Testis (tissue), 3 donors: ENCODE data around the gene TXNDC16. TPM values are rescaled to one million over a fixed set of nuclear protein-coding genes. Genes with fewer than 3 reads are reported as not detected.

Source experiments
- DNase-seq: peaks from one replicate; pipeline ENCODE4 v3.0.0-alpha.2; 2019
- H3K27ac ChIP-seq, 2 donors: fragments of 200-600 bp; sonication (generic); one replicate each; pipeline ENCODE4 v1.5.1; 2019
- H3K27me3 ChIP-seq: fragments of 200-600 bp; sonication (generic); one replicate; pipeline ENCODE4 v1.5.1; 2019
- H3K36me3 ChIP-seq: fragments of 200-600 bp; sonication (generic); one replicate; pipeline ENCODE4 v1.5.1; 2017; ENCODE audit warnings: low read depth; ENCODE audit errors: missing control alignments
- H3K4me1 ChIP-seq: fragments of 200-600 bp; sonication (generic); one replicate; pipeline ENCODE4 v1.5.1; 2019
- H3K4me3 ChIP-seq, 2 donors: fragments of 200-600 bp; sonication (generic); one replicate each; pipeline ENCODE4 v1.5.1; 2017 to 2019
- H3K9me3 ChIP-seq: fragments of 200-600 bp; sonication (generic); one replicate; pipeline ENCODE4 v1.5.1; 2017
- POLR2A ChIP-seq: fragments of 450-650 bp; IDR thresholded peaks from one replicate; pipeline ENCODE4 v1.6.1; 2017; ENCODE audit warnings: antibody characterized with exemption, mild to moderate bottlenecking, moderate library complexity
- WGBS, 2 donors: methylation state at CpG; one replicate each; pipeline ENCODE4 v1.1.5; 2018; 5-methylcytosine and 5-hydroxymethylcytosine counted together
- intact Hi-C: fragments of 100-400 bp; cut with DNase I; formaldehyde crosslinking; loops from one replicate; pipeline ENCODE4 v1.15.1; 2023; ENCODE audit warnings: low total_unique reads
- polyA plus RNA-seq: library from polyadenylated mRNA; stranded (reverse); fragments of 350-450 nt; fragmentation: Illumina TruSeq; extraction: RNeasy Lipid Tissue Mini Kit (QIAGEN cat#74804); gene quantifications from one replicate; pipeline ENCODE4 v1.2.3, GENCODE V29; 2014; ENCODE audit warnings: low read depth, low replicate concordance; ENCODE audit not compliant: insufficient read depth
- total RNA-seq, 2 donors: library from RNA; depleted of rRNA; stranded (reverse); fragments of >200 nt; gene quantifications; one replicate each; pipeline ENCODE4 v1.2.3, GENCODE V29; 2016
- TF ChIP-seq, protein P1 (sequence below), 3 experiments: fragments of 450-650 bp in 2 of 3; fragments of 200-600 bp in 1 of 3; sonication (generic) in 1 of 3; IDR thresholded peaks; one replicate each; pipeline ENCODE4 v1.5.1; 2016 to 2019; ENCODE audit warnings: antibody characterized with exemption in 3 of 3, mild to moderate bottlenecking in 2 of 3, moderate library complexity in 1 of 3

Gene TXNDC16
- total and polyA plus RNA-seq, 3 donors from 2014 or later, result 11.9 to 21.5 (median 15.8) TPM

DNA sequence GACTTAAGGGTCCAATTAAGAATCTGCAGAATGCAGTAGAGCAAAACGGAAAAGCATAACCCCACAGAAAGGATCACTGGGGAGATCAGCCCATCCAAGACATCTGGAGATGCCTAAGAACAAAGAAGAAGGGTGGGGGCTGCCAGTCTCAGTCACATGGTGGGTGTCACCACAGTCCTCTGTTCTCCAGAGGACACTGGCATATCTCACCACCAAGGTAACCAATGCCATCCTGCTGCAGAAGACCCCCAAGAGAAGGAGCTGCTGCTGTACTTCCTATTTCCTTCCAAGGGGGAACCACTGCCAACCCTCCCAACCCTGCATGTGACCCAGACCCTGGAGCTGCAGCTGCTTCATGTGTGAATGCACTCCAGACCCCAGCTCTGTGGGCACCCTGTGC lies 147.0 kb downstream of the TXNDC16 start:
- no peak for TF ChIP-seq POLR2A
- TF ChIP-seq, protein P1, sequence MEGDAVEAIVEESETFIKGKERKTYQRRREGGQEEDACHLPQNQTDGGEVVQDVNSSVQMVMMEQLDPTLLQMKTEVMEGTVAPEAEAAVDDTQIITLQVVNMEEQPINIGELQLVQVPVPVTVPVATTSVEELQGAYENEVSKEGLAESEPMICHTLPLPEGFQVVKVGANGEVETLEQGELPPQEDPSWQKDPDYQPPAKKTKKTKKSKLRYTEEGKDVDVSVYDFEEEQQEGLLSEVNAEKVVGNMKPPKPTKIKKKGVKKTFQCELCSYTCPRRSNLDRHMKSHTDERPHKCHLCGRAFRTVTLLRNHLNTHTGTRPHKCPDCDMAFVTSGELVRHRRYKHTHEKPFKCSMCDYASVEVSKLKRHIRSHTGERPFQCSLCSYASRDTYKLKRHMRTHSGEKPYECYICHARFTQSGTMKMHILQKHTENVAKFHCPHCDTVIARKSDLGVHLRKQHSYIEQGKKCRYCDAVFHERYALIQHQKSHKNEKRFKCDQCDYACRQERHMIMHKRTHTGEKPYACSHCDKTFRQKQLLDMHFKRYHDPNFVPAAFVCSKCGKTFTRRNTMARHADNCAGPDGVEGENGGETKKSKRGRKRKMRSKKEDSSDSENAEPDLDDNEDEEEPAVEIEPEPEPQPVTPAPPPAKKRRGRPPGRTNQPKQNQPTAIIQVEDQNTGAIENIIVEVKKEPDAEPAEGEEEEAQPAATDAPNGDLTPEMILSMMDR (IDR thresholded peaks at IDR 0.05), result no peak
- no peak overlapping the region for H3K27ac ChIP-seq
- no peaks in the 10 kb centered on the region for H3K9me3 ChIP-seq
- H3K4me3 ChIP-seq, result no peak overlapping the region
- no peaks in the 10 kb centered on the region for H3K36me3 ChIP-seq
- no peaks in the 10 kb centered on the region for H3K27me3 ChIP-seq
- intact Hi-C loops, result no loop called here
- H3K4me1 ChIP-seq, result no peaks in the 10 kb centered on the region
- no peak for DNase-seq
- WGBS, 2 donors, result 87 to 89% methylated on average over 1 of the region's 1 CpG

DNA sequence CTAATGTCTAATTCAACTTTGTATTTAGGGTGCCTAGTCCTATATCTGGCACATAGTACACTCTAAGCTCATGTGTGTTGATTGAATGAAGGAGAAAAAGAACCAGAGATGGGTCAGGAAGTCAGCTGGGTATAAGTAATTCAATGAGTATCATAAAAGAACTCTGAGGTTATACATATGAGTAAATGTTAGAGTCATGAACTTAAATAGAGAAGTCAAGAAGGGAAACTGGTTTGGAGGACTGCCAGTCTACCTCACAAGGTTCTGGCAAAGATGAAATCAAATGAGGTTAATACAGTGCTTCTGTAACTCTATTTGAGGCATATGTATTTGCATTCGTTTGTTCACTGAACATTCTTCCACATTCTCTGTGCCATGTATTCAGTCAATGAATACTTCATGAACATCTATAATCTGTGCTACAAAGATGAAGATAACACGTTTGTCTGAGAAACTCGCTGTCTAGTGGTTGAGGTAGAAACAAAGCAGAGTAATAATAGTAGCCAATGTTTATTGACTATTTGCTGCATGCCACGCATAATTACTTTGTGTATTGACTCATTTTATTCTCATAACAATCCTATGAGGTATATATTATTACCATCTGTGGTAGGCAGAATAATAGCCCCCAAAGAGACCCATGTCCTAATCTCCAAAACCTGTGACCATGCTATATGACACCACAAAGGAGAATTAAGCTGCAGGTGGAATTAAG lies 149.3 kb downstream of the TXNDC16 start:
- WGBS, 2 donors, result 87 to 88% methylated on average over 4 of the region's 4 CpGs
- no peak overlapping the region for H3K27ac ChIP-seq
- no peaks in the 10 kb centered on the region for H3K27me3 ChIP-seq
- no peaks in the 10 kb centered on the region for H3K9me3 ChIP-seq
- H3K4me3 ChIP-seq, result no peak overlapping the region
- intact Hi-C loops, result no loop called here
- TF ChIP-seq, protein P1 (IDR thresholded peaks at IDR 0.05), result no peak
- TF ChIP-seq POLR2A, result no peak
- no peaks in the 10 kb centered on the region for H3K4me1 ChIP-seq
- no peaks in the 10 kb centered on the region for H3K36me3 ChIP-seq
- DNase-seq, result no peak

DNA sequence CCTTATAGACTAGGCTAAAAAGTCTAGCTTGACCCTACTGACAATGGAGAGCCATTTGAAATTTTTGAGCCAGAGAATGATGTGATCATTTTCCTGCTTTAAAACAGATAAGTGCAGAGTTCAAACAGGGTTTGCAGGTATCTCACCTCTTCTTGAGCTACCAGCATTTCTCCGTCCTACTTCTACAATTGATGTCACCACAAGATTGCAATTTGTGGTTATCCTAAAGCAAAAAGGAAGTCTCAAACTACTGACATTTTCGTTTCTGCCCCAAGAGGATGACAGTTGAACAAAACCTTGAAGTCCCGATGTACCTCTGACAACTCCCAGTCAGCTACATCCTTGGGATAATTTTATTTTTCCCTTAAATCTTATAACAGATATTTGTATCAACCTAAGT lies 151.5 kb downstream of the TXNDC16 start:
- Histone ChIP-seq H3K9me3 (no peaks in the 10 kb centered on the region), H3K27ac (no peak overlapping the region), H3K4me3 (no peak overlapping the region), H3K27me3 (no peaks in the 10 kb centered on the region), H3K36me3 (no peaks in the 10 kb centered on the region), H3K4me1 (no peaks in the 10 kb centered on the region)
- TF ChIP-seq, protein P1 (IDR thresholded peaks at IDR 0.05), result no peak
- TF ChIP-seq POLR2A, result no peak
- intact Hi-C loops, result no loop called here
- no peak for DNase-seq
- WGBS, 2 donors, result 72 to 90% methylated on average over 3 of the region's 3 CpGs

DNA sequence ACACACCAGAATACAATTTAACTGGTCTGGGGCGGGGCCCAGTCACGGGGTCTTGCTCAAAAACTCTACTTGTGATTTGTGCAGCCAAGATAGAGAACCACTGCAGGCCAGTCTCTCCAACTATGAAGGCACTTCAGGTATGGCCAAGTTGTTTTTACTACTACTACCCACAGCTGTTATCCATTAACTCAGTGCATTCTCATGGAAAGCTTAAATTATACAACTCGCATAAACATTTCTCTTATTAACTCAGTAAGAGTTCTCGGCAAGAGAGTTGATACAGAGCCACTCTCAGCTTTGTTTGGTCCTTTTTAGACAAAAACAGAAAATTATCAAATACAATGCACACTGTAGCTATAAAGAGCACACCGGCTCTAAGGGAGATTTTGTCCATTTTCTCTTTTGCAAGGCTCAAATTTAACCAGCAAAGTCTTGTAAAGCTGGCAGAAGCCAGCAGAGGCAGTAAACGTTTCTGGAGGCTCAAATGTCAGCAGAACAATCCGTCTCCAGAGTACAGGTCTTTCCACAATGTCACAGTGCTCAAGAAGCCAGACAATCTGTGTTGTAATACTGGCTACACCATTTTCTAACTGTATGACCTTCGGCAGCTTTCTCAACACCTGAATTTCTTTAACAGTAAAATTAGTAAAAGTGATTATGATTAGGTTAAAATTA lies 152.2 kb downstream of the TXNDC16 start:
- intact Hi-C loops, result no loop called here
- no peaks in the 10 kb centered on the region for H3K4me1 ChIP-seq
- H3K4me3 ChIP-seq, result no peak overlapping the region
- no peak for TF ChIP-seq POLR2A
- TF ChIP-seq, protein P1 (IDR thresholded peaks at IDR 0.05), result no peak
- WGBS, 2 donors, result 63 to 66% methylated on average over 8 of the region's 8 CpGs
- H3K9me3 ChIP-seq, result no peaks in the 10 kb centered on the region
- no peaks in the 10 kb centered on the region for H3K27me3 ChIP-seq
- no peak overlapping the region for H3K27ac ChIP-seq
- no peaks in the 10 kb centered on the region for H3K36me3 ChIP-seq
- no peak for DNase-seq
